Stimulated activated CD8-positive, alpha-beta memory T cell treated with anti-CD3 and anti-CD28 coated beads, Interleukin-4, amount 100 ng/mL, for 4 hours (primary cell): ENCODE data around the gene MRPL48.
A peak's percentile ranks its signal among the peaks of the same experiment; 100 is the strongest.
"Not testable (repeated sequence)": the region's sequence is repeated elsewhere in the genome, so short reads cannot be mapped to it uniquely, and the experiment has no call there.

Source experiments
- DNase-seq, 2 donors: peaks; one replicate each; pipeline ENCODE4 v3.0.0-alpha.2; 2020; ENCODE audit warnings: low read depth in 2 of 2, low spot score in 1 of 2

MRPL48 gene

DNA sequence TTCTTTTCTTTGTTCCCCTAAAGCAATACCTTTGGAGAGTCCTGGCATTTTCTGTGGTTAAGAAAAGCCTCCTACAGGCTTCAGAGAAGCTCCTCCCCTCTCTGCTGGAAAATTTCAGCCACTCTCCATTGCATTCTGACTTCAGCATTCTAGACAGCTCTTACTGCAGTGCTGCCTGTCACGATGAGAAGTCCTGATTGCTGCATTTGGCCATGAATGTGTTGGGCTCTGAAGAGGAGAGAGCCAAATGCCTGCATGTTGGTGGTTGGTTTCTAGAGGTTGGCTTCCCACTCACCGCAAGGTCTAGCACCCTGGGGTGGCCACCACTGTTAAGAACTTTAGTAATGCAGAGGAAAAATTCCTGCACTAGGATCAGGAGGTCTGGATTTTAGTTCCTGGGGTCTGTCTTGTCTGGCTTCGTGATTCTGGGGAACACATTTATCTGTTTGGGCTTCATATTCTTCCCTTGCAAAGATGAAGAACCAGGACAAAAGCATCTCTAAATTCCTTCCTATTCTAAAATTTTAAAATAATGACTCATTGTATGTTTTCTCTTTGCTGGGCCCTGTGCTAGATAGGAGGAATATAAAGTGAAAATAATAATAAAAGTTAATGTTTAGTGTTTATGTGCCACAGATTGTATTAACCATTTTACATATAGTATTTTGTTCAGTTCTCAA lies 50.9 kb downstream of the MRPL48 start:
- DNase-seq: no peak

DNA sequence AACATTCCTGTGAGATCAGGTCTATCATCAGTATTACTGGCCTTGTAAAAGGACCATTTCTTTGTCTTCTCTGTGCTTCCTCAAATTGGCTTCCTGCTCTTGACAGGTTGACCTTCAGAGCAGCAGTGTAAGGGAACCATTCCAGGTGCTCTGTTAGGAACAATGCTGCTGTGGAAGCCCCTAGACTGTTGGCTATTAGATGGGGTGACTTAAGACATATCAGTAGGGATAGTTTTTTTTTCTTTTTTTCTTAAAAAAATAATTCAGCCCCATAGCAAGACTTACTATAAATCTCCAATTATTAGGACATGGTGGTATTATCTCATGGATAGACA lies 51.4 kb downstream of the MRPL48 start:
- no peak for DNase-seq

DNA sequence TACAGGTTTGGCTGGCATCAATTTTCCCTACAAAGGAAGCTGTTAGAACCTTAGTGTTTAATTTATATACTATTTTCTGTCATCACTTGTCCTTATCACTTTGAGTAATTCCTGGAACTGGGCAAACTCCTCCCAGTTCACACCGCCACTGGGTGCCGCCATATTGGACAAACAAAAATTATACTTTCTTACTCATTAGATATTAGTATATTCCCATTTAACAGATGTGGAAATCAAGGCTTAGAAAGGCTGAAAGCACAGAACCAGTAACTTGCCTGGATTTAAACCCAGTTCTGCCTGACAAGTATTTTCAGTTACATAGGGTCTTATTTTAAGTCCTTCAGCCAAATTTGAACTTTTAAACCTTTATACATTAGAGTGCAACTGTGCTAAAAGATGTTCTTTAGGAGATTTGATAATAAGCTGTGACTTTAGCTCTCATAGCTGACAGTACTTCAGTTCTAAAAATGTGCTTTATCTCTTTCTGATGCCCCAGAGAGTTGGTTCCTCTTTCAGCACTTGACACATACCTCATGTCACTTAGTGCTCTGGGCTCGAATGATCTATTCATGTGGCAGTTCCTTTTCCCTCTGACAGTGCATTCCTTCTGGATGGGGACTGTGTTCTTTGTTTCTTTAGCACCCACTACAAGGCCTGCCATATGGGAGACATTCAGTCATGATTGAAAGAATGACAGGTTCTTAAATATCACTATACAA lies 63.5 kb downstream of the MRPL48 start:
- DNase-seq: no peak

DNA sequence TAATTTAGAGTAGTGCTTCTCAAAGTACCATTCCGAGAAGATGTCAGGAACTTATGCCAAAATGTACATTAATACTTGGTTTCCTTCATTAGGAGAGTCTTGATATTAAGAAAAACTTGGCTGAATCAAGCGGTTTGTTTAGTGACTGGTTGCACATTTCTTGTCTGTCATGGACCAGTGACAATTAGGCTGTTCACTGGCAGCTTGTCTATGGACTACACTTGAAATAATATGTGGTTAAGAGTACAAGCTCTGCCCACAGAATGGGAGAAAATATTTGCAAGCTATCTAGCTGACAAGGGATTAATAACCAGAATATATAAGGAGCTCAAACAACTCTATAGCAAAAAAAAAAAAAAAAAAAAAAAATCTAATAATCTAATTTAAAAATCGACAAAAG lies 64.4 kb downstream of the MRPL48 start:
- DNase-seq: no peak

DNA sequence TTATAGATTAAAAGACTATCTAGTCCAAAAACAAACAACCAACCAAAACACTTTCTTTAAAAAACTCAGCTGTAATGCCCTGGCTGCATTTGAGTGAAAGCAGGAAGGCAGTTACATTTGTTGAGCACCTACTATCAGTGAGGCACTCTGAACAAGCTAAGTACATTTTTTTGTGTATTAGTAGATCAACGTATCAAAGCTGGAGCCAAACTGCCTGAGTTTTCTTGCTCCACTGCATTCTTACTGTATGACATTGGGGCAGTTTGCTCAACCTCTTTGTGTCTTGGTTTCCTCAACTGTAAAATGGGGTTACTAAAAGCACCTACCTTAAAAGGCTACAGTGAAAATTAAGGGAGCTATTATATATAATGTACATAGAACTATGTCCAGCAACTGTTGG lies 67.0 kb downstream of the MRPL48 start:
- DNase-seq: no peak

DNA sequence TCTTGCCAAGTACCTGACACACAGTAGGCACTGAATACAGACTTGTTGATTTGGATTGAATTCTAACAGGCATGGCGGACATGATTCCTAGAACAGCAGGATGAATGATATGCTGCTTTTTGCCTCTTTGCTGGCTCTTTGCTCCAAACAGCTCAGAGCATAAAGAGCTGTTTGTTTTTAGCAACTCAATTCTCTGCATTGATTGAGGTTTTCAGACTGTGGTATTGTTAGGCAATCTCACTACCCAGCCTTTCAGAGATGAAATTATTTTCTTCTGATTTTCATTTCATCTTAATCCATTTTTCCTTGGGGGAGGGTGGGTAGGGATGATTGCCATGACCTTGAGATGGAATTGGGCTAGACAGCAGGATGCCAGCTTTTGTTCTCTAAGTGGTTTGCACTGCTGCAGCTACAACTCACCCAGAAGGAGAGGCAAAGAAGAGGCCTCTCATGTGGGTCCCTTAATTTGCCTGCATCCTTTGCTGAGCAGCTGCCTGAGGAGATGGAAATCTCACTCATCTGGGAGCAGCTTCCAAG lies 68.4 kb downstream of the MRPL48 start:
- DNase-seq: no peak

DNA sequence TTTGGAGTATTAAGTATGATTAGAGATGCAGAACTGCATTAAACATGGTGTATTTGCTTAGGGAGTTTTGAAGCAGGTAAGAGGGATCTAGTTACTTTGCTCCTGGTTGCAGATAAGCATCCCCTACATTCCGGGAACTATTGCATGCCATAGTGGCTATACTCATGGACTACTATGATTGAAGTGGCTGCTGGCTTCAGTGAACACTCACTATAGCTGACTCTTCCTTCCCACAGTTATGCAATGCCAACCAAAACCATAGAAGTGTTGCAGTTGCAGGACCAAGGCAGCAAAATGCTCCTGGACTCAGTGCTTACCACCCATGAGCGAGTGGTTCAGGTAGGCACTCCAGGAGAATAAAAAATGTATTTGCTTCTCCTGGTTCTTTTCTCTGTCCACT lies 72.0 kb downstream of the MRPL48 start:
- DNase-seq: no peak

DNA sequence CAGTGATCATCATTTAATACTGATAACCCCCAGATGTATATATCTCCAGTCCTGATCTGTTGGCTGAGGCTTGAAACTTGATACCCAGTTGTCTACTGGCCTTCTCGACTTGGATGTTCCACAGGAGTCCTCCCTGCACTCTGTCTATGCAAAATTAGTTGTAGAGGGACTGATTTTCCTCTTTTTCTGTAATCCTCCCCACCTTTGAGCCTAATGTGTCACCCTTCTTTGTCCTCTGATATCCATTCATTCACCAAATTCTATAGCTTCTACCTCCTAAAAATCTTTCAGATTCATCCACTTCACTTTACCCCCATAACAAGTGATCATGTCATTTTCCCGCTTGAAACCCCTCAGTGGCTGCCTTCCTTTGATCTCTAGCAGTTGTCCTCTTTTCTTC lies 72.5 kb downstream of the MRPL48 start:
- DNase-seq: no peak

DNA sequence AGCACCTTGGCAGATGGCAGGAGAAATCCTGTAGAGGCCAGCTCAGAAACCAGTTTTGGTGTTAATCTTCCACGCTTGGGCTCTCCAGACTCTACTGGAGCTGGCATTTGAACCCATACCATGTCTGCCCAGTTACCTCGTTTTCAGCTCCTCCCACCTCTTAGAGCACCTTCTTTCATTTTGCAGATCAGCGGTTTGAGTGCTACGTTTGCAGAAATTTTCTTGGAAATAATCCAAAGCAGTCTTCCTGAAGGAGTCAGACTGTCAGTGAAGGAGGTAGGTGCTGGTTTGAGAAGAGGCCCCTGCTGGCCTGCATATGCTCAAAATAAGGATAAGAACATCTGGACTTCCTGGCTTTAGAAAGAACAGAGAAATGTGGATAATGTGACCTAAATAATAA lies 75.3 kb downstream of the MRPL48 start:
- no peak for DNase-seq

DNA sequence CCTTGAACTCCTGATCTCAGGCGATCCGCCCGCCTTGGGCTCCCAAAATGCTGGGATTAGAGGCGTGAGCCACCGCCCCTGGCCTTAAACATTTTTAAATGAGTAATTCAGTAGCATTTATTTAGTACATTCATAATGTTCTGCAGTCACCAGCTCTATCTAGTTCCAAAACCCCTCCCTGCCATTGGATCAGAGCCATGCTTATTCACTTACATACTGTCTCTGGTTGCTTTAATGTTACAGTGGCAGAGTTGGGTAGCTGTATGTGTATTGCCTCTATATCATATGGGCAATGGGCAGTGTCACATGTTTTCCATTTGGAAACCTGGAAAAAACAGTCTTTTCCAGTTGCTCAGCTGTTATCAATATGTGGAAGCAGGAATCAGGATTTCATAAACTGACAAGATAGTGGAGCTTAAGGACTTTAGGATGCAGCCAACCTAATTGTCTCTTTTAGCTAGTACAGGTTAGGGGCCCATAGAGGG lies 78.5 kb downstream of the MRPL48 start:
- DNase-seq: no peak

DNA sequence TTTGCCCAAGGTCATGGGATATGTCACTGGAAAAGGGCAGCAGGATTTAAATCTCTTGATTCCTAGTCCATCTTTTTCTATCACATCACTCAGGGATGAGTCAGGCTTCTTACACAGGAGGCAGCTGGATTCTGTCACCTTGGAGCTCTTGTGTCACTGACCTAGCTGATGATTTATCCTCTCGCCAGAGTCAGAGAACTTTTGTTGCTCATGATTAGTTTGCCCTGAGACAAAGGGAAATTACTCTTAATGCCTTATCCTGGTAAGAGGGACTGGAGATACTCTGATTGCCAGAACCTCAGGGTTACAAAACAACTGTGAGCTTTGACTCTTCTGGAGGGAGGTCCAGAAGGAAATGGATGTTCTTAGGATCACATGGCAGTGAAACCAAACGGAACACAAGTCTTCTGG lies 78.9 kb downstream of the MRPL48 start:
- no peak for DNase-seq

DNA sequence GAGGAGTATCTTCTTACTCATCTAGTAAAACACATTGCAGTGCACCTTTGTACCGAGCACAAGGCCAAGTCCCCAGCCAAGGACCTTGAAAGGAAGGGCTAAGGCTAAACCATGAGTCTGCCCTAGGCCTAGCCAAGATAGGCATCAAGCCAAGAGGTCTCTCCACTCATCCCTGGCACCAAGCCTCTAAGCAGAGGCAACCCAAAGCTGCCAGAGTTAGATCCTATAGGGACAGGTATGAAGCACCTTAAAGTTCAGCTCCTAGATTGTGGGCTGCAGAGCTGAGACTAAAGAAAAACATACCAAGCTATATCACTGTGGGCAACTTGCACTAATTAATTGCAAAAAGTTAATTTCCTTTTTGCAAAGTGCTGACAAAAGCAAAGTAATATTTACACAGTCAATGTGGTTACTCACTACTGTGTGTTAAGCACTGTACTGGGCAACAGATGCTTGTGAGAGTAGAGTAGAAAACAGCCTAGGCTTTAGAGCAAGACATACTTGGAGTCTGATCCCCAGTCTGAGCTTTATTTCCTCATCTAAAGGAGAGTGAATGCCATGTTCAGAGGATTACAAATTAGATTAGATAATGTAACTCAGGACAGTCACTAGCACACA lies 81.8 kb downstream of the MRPL48 start:
- DNase-seq: no peak

DNA sequence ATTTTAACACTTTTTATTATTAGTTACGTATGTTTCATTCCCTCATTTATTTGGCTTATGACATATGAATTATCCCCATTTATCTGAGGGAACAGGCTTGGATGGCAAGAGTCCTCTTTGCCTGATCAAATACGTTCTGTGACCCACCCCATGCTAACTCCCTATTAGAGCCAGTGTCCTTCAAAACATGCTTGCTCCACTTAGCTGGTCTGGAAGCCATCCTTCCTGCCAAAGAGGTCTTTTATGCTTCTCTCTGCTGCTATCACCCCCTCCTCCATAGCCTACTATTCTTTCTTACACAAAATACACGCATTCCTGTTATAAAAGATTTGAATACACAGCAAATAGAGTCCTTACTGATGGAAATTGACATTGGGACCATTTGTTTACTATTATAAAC lies 82.6 kb downstream of the MRPL48 start:
- no peak for DNase-seq

DNA sequence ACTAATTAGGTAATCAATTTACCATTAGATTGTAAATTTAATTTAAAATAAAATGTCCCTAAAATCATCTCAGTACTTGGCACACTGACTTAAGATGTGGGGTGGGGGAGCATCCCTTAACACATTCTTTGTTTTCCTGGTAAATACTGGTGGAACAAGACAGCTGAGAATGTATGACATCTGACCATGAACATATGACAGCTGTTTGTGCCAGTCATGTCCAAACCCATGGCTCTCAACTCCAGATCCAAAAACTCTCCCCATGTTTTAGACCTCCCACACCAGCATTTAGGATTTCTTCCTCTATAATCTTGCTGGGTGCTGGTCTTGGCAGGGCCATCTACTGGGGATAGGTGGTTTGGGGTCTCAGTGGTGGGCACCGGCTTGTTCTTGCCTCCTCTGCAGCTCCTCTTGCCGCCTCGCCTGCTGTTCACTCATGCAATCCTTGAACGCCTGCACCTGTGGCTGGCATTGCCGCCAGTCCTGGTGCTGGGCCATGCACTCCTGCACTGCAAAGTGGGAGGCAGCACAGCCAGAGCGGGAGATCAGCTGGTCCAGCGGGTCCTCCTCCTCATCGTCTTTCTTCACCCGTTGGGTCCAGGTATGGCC lies 85.2 kb downstream of the MRPL48 start:
- DNase-seq: no peak

DNA sequence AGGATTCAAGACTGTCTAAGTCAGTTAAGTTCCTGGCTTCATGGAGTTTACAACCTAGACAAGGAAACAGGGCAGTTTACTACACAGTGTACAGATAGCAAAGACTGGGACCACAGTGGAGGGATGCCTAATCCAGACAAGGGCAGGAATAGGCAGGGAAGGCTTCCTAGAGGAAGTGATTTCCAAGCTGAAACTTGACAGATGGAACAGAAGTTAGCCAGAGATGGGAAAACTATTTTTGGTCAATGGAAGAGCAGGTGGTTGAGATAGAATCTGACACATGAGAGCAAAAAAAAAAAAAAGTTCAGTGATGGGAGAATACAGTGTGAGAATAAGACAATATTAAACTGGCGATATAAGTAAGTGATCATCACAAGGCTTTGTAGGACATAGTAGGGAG lies 87.7 kb downstream of the MRPL48 start:
- DNase-seq: no peak

DNA sequence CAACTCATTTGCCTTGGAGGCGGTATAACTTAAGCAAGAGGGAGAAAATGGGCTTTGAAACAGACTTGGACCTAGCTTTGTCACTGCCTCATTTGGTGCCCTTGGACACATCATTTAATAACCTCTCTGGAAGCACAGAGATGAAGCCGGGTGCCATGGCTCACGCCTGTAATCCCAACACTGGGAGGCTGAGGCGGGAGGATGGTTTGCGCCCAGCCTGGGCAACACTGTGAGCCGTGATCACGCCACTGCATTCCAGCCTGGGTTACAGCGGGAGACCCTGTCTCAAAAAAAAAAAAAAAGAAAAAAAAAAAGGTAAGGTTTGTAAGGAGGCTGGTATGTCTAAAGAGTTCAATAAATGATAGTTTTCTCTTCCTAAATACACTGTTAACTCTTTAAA lies 88.2 kb downstream of the MRPL48 start:
- DNase-seq: no peak

DNA sequence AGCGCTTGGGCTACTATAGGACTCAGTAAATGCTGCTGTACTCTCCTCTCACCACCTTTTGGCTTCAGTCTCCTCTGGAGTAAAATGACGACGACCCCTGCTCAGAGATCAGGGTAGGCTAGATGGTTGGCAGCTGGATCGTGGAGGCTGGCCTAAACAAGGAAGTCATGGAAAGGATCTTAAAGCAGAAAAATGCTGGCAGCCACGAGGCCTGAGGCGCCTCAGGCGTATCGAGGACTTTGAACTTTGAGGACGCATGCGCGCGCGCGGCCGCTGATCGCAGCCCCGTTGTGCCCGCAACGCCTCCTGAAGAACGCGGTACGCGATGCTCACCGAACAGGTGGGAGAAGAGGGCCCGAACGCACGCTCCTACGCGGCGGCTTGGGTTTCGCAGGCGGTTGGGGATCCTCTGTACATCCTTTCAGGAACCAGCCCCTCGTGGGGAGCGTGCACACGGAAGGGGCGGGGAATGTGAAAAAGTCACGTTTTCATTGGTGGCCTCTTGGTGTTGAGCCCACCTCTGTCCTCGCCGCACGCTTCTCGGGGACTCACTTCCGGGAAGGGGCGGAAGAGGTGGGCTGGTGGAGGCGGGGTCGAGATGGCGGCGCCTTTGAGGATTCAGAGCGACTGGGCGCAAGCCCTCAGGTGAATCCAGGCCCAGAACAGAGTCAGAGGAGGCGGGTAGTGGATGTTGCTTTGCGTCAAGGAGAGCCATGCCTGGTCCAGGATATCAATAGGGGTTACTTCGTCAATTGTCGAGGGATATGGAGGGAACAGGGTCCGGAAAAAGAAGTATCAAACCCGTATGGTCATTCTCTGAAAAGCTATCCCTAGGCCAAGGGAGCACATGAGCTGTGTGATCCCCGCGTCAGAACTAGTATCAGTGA lies 89.0 kb downstream of the MRPL48 start, which contains the start of the genes COA4 and PAAF1:
Gene COA4 (minus strand): TSS at position 423 of the 887 bp plus-strand sequence. CDS start 3,468 bp downstream, outside the sequence.
Gene PAAF1 (plus strand): TSS at position 576 of the 887 bp plus-strand sequence. CDS start 23 bp downstream, at position 599.
- peak; percentile 84 to 90 for DNase-seq

DNA sequence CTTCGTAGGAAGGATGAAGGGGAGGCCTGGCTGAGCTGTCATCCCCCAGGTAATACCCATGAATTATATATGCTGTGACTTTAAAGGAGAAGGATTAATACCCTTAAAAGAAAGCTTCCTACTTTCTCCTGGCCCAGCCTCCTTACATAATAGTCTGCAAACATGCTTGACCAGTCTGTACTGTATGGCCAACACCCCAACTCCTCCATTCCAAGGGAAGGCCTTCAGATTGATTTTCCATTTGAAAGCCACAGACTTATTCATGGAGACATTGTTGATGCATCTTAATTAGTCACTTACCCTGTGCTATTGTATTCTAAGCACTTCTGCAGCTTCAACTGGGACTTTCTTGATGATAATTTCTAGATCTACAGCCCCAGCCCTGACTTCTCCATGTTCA lies 91.1 kb downstream of the MRPL48 start:
- no peak for DNase-seq

DNA sequence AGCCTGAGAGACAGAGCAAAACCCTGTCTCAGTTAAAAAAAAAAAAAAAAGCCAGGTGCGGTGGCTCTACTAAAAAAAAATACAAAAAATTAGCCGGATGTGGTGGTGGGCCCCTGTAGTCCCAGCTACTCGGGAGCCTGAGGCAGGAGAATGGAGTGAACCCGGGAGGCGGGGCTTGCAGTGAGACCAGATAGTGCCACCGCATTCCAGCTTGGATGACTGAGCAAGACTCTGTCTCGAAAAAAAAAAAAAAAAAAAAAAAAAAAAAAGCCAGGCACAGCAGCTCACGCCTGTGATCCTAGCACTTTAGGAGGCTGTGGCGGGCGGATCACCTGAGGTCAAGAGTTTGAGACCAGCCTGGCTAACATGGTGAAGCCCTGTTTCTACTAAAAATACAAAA lies 92.8 kb downstream of the MRPL48 start:
- DNase-seq: not testable (repeated sequence)

DNA sequence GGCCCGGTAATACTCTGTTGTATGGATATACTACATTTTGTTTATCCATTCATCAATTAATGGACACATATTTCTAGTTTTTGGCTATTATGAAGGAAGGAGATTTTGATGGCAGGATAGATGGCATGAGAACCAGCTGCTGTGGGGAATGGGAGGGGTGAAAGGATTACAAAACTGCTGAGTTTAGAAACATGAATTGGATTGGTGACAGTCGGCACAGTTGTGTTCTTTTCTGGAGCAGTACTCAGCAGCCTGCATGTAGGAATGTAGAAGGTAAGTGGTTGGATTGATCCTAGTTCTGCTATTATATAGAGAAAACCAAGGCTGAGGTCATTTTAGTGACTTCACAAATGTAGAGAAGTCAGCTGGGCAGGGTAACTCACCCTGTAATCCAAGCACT lies 96.2 kb downstream of the MRPL48 start:
- DNase-seq: no peak

DNA sequence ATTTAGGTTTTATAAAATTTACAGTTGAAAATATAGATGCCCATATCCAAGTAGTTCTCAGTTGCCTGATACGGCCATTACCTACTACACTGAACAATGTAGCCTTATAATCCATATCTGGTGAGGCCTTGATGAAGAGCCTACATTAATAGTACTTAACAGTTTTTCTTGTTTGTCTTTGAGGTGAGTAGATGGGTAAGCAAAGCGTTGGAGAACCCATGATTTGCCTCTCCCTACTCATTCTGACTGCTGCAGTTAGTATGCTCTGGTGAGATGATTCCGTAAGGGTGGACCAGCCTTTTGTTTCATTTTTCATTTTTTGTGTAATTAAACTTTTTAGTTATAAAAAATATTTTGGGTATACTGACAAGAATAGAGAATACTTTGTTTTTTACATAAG lies 100.6 kb downstream of the MRPL48 start:
- no peak for DNase-seq
